ENCODE data around the gene CTDSP2. TPM values are rescaled to one million over a fixed set of nuclear protein-coding genes. Genes with fewer than 3 reads are reported as not detected.

Gene CTDSP2
- total and polyA plus RNA-seq, 2 of the 8 experiments (the other 6 are each of a cell fraction or from before 2014, with no cell fraction given) = 71.3 to 91.7 TPM

GRCh38 chr12:57850854-57851430 is 4.4 kb upstream of the CTDSP2 start:
- H3K4me2 ChIP-seq (ENCODE audit: insufficient read depth in 1 of 2, low read depth in 2 of 2, low read length in 2 of 2) = peak overlapping the region in 1 of 2 experiments; percentile 81; a peak in 2 of 4 replicates
- no peak overlapping the region for H4K91ac ChIP-seq (replicated peaks; ENCODE audit: insufficient read length, low read length)
- H4K20me1 ChIP-seq (replicated peaks in 1 of 2; ENCODE audit: control insufficient read depth in 1 of 2, insufficient read depth in 2 of 2, low read length in 2 of 2) = no peaks in the 10 kb centered on the region
- H2BK15ac ChIP-seq (ENCODE audit: low read length) = no peak overlapping the region
- H2BK120ac ChIP-seq (replicated peaks; ENCODE audit: low read depth, low read length) = no peak overlapping the region
- H3K27me3 ChIP-seq (replicated peaks in 1 of 4; ENCODE audit: control insufficient read depth in 3 of 4, extremely low read depth in 1 of 4, insufficient read depth in 3 of 4, low read length in 3 of 4) = peaks cover 0 to 3% (median 1%) of the 10 kb centered on the region in 4 experiments; a peak in 2 of 7 replicates
- H3K79me1 ChIP-seq (ENCODE audit: low read depth, low read length) = no peaks in the 10 kb centered on the region
- H2BK20ac ChIP-seq (ENCODE audit: low read length) = no peak overlapping the region
- no peak overlapping the region for H3K23ac ChIP-seq (ENCODE audit: insufficient read length)
- DNase-seq (ENCODE audit: low read depth in 1 of 2, low spot score in 2 of 2) (no peak), FAIRE-seq (no peak)
- H3K4ac ChIP-seq (replicated peaks; ENCODE audit: insufficient read length, low read depth, low read length) = no peak overlapping the region
- no peak overlapping the region for H3K56ac ChIP-seq (replicated peaks; ENCODE audit: insufficient read length, low read depth, low read length)
- CTCF ChIA-PET (ENCODE audit: partially characterized antibody) = interaction anchor here (0.5 to 6.0 kb wide), 10 partner anchors 9 to 94 kb away, joined by 3 to 58 read pairs (median 26); no protein-coding TSS in a partner anchor
- H4K5ac ChIP-seq (ENCODE audit: insufficient read length, low read depth, low read length) = no peak overlapping the region
- H3K14ac ChIP-seq (ENCODE audit: insufficient read length) = no peak overlapping the region
- peaks cover 0 to 3% of the 10 kb centered on the region in 2 experiments; a peak in 1 of 4 replicates for H3K79me2 ChIP-seq (ENCODE audit: control insufficient read depth in 1 of 2, insufficient read depth in 2 of 2, low read length in 2 of 2)
- peaks cover 8% of the 10 kb centered on the region; the same call in 1 of the 2 replicates for H3K23me2 ChIP-seq (ENCODE audit: low read depth, low read length)
- H4K8ac ChIP-seq (ENCODE audit: extremely low read depth, insufficient read depth, low read length) = no peak overlapping the region
- no peak overlapping the region for H3K4me3 ChIP-seq (ENCODE audit: extremely low read depth in 1 of 4, insufficient read depth in 2 of 4, low read depth in 3 of 4, low read length in 4 of 4)
- H2BK5ac ChIP-seq (ENCODE audit: low read depth, low read length) = no peak overlapping the region
- H3K9me3 ChIP-seq (ENCODE audit: insufficient read depth in 2 of 2, low read depth in 1 of 2, low read length in 1 of 2) = no peaks in the 10 kb centered on the region
- POLR2A ChIA-PET (ENCODE audit: partially characterized antibody) = interaction anchor here (0.6 to 29.9 kb wide), 8 partner anchors 5 to 275 kb away, joined by 3 to 722 read pairs (median 6); partner anchors contain the start of genes CTDSP2, EEF1AKMT3, METTL1 and TSFM
- no peak overlapping the region for H3K18ac ChIP-seq (ENCODE audit: extremely low read depth, low read length)
- no peak for TF ChIP-seq SRF (IDR thresholded peaks at IDR 0.05; ENCODE audit: low read depth, low read length)
- TF ChIP-seq BRCA1 (IDR thresholded peaks at IDR 0.05; ENCODE audit: low read depth, low read length) = no peak
- no peak for TF ChIP-seq RNF2 (IDR thresholded peaks at IDR 0.05; ENCODE audit: borderline replicate concordance, low read depth, low read length, missing control alignments, poor library complexity, severe bottlenecking)
- TF ChIP-seq TCF12 (IDR thresholded peaks at IDR 0.05; ENCODE audit: low read depth, low read length) = no peak
- no peak for TF ChIP-seq KDM5A (IDR thresholded peaks at IDR 0.05; ENCODE audit: low read length)
- TF ChIP-seq EGR1 (IDR thresholded peaks at IDR 0.05; ENCODE audit: borderline replicate concordance, low read depth, low read length) = no peak
- TF ChIP-seq CREB1 (IDR thresholded peaks at IDR 0.05) = no peak
- TF ChIP-seq FOSL1 (IDR thresholded peaks at IDR 0.05; ENCODE audit: insufficient read depth, low read depth, low read length) = no peak
- no peak for TF ChIP-seq CEBPB (IDR thresholded peaks at IDR 0.05; ENCODE audit: low read depth, low read length)
- no peak for TF ChIP-seq ATF3 (IDR thresholded peaks at IDR 0.05; ENCODE audit: insufficient read depth, low read depth, low read length)
- no peak for TF ChIP-seq E2F6 (IDR thresholded peaks at IDR 0.05)
- WGBS, 2 experiments (ENCODE audit: extremely low coverage in 1 of 2, insufficient coverage in 1 of 2, insufficient read length in 1 of 2, insufficient replicate concordance in 2 of 2, low coverage in 1 of 2, low lambda C conversion rate in 2 of 2, missing lambda C conversion rate in 1 of 2) = 72% methylated on average over 6 of the region's 6 CpGs; no CpG with 5 or more reads in 1 of the 2 experiments
- H2BK12ac ChIP-seq (ENCODE audit: low read depth, low read length) = 0 out of 2 replicates have a peak overlapping the region, but pooled peaks have one; percentile 5
- no peak overlapping the region for H3K27ac ChIP-seq (ENCODE audit: low read depth, low read length)
- no peak overlapping the region for H2AFZ ChIP-seq (ENCODE audit: low read length)
- no peak overlapping the region for H3K9ac ChIP-seq (replicated peaks in 1 of 4; ENCODE audit: extremely low read depth in 1 of 4, low read depth in 3 of 4, low read length in 3 of 4)
- H2AK5ac ChIP-seq (ENCODE audit: low read depth, low read length) = no peak overlapping the region
- peaks cover 15 to 32% (median 23%) of the 10 kb centered on the region in 4 experiments for H3K4me1 ChIP-seq (replicated peaks in 1 of 4; ENCODE audit: control insufficient read depth in 3 of 4, insufficient read depth in 4 of 4, low read length in 3 of 4)
- H3K36me3 ChIP-seq (ENCODE audit: control insufficient read depth in 2 of 4, insufficient read depth in 4 of 4, low read length in 3 of 4) = no peaks in the 10 kb centered on the region

Measured in H1 (cell line).